Cortex of kidney (tissue), 1 donor: ENCODE measurements around the gene PDE5A.
A peak's percentile ranks its signal among the peaks of the same experiment; 100 is the strongest.
"Not testable (repeated sequence)": the region's sequence is repeated elsewhere in the genome, so short reads cannot be mapped to it uniquely, and the experiment has no call there.

Source experiments
- DNase-seq: peaks from one replicate; lab custom pipeline; 2025; lab: John Stamatoyannopoulos, UW

Gene PDE5A

DNA sequence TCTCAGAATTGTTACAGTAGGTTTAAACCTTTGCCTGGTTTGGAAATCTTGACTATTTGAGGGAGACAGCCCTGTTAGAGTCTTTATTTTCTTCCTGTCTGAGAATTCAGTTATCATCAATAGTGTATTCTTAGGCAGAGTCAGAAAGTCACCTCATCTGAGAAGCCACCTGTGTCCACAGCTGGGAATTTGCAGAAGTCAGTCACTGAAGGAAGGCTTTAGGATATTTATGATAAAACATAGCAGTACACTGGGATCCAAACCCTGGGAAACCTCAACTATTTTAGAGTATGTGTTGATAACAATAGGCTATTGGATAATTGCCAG lies 157.9 kb downstream of the PDE5A start:
- DNase-seq: not testable (repeated sequence)

DNA sequence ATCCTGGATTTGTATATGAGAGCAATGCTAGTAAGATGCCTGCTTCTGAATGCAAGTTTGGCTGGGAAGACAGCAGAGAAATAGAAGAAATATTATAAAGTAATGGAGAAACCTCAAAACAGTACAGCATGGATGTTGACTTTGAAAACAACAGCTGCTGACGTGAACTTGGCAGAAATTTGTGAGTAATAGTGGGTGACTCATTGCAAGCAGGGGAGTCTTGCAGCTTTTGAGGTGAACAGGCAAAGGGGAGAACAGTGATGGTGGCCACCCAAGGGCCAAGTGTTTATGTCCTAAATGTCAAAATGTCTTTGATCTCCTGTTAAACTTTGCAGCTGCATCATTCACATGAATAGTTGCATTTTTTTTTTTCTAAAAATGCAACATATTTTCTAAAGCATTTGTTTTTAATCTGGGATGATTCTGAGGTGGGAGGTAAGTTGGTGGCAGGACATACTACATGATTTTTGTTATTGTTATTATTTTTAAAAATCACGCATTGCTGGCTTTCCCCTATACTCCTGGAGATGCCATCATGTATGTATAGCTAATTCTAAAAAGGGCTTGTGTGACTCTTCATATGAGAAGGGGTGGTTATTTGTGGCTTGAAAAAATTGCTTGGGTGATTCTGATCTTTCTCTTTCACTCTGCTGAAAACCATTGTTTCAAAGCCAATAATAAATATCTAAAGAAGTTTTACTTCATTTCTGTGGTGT lies 158.4 kb downstream of the PDE5A start:
- not testable (repeated sequence) for DNase-seq

DNA sequence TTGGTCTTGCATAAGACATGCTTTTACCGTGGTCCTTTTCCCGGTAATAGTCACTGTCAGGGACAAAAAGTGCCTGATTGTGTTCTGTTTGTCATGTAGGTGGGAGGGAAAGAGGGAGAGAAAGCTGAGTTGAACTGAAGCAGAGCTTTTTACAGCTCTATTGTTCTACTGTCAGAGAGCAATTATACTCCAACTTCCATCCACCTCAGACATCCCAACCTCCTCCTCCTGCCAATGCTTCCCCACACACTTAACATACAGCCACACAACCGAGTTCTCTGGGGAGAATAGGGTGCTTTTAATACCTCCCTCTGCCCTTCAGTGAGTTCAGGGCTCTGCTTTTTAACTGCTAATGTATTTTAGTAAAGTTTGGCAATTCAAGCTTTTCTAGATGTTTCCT lies 159.6 kb downstream of the PDE5A start:
- not testable (repeated sequence) for DNase-seq

DNA sequence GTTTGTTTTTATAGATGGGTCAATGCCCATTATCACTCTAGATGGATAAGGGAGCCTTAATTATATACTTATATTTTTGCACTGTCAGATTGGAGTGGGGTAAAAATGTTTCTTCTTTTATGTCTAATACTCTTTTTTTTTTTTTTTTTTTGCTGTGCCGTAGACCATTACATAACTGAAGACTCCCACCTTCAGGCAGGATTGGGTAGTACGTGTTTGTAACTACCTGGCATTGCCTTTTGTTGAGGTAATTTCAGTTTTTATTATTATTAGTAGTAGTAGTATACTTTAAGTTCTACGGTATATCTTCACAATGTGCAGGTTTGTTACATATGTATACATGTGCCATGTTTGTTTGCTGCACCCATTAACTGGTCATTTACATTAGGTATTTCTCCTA lies 165.9 kb downstream of the PDE5A start:
- not testable (repeated sequence) for DNase-seq

DNA sequence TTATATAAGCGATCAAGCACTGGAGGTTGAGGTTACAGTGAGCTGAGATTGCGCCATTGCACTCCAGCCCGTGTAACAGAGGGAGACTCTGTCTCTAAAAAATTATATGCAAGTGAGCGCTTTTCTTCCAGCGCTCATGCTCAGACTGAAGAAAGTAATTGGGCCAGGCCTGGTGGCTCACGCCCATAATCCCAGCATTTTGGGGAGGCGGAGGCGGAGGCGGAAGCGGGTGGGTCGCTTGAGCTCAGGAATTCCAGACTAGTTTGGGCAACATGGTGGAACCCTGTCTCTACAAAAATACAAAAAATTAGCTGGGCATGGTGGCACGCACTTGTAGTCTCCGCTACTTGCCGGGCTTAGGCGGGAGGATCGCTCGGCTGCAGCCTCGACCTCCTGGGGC lies 172.9 kb downstream of the PDE5A start:
- DNase-seq: not testable (repeated sequence)

DNA sequence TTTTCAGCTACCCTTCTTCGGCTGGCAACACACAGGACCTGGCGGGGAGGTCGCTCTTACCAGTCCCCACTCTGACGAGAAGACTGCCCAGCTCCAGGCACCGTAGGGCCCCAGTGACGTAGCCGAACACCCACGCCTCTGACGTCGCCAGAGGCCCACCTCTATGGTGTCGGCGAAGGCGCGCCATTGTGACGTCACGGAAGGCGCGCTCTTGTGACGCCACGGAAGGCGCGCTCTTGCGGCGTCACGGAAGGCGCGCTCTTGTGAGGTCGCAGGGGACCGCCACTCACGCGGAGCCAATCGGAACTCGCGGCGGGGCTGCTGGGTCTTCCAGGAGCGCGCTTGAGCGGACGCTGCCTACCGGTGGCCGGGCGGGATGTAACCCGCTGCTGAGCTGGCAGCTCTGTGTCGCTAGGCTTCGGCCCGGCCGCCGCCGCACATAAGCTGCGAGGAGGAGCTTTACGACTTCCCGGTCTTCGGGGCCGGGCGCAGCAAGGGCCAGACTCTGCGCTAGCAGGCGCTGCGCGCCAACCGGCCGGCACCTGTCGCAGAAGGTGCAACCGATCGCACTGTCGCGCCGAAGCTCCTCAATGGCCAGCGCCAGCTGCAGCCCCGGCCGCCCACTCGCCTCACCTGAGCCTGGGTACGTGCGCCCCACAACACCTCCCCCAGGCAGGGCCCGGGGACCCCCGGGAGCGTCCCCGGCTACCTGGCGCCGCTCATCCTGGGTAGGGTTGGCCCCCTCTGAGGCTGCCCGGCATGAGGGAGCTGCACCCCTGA lies 173.9 kb downstream of the PDE5A start:
- DNase-seq: peak; percentile 64

DNA sequence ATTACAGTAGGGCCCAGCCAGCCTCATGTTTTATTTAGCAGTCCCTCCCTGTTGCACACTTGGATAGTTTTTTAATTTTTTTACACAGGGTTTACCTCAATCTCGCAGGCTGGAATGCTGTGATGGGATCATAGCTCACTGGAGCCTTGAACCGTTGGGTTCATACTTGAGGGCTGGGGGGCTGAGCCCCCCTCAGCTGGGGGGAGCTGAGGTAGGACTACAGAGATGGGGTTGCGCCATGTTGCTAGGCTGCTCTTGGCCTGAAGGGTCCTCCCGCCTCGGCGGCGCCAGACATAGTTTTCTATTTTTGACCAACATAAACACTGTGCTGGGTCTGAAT lies 174.5 kb downstream of the PDE5A start:
- not testable (repeated sequence) for DNase-seq

DNA sequence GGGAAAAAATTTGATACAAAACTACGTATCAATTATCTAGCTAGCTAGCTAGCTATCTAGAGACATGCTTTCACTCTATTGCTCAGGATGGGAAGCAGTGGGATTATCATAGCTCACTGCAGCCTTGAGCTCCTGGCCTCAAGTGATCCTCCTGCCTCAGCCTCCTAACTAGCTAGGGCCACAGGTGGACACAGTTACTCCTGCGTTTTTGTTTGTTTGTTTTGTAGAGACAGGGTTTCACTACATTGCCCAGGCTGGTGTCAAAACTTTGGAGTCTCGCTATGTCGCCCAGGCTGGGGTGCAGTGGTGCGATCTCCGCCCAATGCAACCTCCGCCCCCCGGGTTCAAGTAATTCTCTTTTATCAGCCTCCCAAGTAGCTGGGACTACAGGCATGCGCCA lies 175.3 kb downstream of the PDE5A start:
- not testable (repeated sequence) for DNase-seq

DNA sequence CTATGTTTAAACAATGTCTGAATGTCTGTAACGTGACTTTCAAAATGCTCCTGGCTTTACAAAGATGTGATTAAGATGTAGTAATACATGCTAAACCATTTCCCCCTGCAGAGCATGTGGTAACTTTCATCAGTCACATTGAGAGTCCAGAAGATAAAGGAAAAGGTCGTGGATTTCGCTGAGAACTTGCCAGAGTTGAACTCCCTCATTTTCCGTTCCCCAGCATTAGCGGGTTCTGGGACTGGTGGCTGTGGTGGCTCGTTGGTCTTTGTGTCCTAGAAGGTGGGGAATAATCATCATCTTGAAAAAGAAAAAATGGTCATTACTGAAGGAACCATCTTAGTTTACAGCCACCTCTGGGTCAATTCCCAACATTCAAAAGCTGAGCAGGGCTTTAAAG lies 178.8 kb downstream of the PDE5A start:
- DNase-seq: not testable (repeated sequence)
